ENCODE measurements around the gene ARMH2.
A peak's percentile ranks its signal among the peaks of the same experiment; 100 is the strongest.
"Not testable (repeated sequence)": the region's sequence is repeated elsewhere in the genome, so short reads cannot be mapped to it uniquely, and the experiment has no call there.

The ARMH2 gene

DNA sequence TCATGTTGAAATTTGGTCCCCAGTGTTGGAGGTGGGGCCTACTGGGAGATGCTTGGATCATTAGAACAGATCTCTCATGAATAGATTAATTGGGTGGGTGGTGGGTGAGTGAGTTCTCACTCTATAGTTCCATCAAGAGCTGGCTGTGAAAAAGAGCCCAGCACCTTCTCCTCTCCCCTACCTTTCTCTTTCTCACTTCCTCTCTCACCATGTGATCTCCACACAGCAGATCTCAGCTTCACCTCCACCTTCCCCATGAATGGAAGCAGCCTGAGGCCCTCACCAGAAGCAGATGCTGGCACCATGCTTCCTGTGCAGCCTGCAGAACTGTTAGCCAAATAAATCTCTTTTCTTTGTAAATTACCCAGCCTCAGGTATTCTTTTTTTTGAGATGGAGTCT, 36.9 kb downstream of the ARMH2 start:
- DNase-seq: no peak

DNA sequence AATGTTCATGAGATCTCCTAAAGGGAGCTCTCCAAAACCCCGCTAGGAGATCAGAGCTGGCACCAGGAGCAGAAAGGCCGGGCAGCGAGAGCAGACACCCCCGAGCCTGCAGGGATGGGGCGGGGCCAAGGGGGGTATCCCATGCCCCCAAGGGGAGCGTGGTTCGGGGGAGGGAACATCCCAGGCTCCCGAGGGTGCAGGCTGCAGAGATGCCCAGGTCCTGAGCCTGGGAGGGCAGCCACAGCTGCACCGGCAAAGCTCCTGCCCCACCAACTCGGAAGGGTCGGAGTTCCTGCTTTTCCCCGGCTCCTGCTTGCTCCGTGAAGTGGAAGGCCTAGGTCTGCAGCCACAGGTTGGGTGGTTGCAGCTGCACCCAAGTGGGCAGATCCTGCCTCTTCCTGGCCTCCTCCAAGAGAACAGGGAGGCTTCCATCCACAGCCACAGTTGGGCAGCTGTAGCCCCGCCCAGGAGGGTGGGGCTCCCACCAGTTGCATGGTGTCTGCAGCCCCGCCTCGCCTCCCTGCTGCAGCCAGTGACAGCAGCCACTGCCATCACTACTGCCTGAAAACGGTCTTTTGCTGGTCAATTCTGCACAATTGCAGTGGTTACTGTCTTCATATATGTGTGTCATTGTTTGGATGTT, 37.4 kb downstream of the ARMH2 start:
- peak; percentile 10 for DNase-seq

DNA sequence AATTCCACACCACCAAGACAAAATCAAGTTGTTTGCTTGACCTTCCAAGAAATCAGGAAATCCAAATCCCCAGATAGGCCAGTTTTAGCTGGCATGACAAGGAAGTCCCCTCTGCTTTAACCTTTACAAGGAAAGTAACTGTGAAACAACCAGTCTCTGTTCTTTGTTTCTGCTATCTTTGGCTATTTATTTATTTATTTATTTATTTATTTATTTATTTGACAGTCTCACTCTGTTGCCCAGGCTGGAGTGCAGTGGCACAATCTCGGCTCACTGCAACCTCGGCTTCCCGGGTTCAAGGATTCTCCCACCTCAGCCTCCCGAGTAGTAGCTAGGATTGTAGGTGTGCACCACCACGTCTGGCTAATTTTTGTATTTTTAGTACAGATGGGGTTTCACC, 38.5 kb downstream of the ARMH2 start:
- no peak for DNase-seq

DNA sequence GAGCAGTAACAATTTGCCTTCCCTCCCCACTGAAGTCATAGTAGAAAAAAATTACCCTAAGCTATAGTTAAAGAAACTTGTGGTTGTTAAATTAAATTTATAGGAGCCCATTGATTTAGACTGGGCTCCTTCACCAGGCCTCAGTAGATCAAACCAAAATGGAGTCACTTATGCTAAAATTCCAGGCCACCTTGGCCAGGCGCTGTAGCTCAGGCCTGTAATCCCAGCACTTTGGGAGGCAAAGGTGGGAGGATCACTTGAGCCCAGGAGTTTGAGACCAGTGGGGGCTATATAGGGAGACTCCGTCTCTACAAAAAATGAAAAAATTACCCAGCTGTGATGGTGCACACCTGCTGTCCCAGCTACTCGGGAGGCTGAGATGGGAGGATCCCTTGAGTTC, 39.0 kb downstream of the ARMH2 start:
- no peak for DNase-seq

DNA sequence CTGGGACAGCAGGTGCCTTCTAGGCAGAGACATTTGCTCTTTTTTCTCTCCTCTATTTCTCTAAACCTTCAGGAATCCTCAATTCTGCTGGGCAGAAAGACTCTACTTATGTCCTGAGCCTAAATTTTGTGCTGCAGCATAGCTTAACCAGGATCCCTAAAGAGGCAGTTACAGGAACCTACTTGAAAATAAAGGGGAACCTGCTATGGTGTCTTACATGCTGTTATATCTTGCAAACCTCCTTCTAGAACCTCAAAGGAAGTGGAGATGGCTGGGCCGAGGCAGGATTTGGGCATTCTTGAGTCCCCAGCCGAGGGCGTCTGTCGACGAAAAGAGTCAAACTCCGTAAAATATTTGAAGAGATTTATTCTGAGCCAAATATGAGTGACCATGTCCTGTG, 41.1 kb downstream of the ARMH2 start:
- DNase-seq: no peak

DNA sequence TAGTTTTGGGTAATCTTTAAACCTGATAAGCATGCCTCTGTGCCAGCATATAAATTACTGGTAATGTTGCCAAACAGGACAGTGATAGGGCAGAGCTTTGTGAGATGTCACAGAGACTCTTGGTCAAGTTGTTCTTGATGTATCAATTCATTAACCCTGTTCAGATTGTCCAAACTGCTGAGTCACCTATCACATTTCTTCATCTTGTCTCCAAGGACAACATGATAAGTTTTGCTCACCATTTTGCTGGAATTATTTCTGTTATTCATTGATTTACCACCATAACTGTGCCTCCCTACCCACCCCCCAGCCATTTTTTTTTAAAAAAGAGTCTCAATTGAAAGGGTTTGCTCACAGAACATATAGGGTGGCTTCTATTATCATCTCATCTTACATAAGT, 43.4 kb downstream of the ARMH2 start:
- no peak for DNase-seq

DNA sequence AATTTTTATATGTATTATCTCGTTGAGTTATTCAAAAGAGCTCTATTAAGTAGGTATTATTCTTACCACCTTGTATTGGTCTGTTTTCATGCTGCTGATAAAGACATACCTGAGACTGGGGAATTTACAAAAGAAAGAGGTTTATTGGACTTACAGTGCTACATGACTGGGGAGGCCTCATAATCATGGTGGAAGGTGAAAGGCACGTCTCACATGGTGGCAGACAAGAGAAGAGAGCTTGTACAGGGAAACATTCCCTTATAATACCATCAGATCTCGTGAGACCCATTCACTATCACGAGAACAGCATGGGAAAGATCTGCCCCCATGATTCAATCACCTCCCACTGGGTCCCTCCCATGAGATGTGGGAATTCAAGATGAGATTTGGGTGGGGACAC, 44.3 kb downstream of the ARMH2 start:
- DNase-seq: not testable (repeated sequence)

DNA sequence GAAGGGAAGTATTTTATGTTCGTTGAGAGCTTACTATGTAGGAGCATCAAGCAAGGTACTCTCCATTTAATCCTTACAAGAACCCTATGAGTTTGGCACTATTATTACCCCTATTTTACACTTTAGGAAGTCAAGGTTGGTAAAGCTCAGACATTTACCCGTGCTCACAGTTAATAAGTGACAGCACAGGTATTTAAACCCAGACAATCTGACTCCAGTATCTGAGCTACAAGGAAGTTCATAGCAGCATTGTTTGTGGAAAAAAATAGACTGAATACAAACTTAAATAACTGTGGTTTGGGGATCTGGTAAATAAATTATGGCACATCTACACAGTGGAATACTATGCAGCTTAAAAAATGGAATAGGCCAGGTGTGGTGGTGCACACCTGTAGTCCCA, 45.2 kb downstream of the ARMH2 start:
- DNase-seq: no peak

DNA sequence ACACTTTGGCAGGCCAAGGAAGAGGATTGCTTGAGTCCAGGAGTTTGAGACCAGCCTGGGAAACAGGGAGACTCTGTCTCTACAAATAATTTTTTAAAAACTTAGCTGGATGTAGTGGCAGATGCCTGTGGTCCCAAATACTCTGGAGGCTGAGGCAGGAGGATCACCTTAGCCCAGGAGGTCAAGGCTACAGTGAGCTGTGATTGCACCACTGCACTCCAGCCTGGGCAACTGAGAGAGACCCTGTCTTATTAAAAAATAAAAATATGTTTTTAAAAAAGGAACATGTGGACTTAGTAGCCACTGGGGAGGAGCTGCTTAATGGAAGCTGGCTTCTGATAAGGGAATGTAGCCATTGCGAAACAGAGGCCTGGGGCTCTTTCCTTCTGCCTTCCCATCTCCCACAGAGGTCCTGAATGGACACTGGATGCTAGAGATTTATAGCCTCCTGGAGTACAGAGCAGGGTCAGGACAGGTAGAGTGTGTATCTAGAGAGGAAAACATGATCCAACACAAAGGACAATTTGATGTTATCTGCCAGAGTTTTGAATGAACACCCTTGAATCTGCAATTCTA, 45.7 kb downstream of the ARMH2 start:
- no peak for DNase-seq

DNA sequence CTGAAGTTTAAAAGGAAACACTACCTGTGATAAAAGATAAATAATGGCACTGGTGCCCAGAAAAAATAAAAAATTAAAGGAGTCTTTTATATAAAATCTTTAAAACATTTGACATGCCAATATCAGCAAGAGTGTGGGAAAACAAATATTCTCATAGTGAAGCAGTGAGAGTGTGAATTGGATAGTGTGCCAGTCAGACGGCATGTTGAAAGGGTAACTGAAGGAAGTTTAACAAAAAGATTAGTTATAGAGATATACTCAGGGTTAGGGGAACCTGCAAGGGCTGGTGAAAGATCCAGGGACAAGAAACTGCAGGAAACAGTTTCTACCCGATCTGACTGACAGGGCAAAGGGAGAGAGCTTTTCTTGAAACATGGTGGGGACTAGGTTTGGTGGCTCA, 46.2 kb downstream of the ARMH2 start:
- no peak for DNase-seq

DNA sequence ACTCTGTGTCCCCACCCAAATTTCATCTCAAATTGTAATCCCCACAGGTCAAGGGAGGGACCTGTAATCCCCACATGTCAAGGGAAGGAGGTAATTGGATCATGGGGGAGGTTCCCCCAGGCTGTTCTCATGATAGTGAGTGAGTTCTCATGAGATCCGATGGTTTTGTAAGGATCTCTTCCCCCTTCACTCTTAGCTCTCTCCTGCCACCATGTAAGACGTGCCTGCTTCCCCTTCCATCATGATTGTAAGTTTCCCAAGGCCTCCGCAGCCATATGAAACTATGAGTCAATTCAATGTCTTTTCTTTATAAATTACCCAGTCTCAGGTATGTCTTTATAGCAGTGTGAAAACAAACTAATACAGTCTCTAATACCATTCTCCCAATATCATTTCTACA, 47.8 kb downstream of the ARMH2 start:
- DNase-seq: not testable (repeated sequence)

DNA sequence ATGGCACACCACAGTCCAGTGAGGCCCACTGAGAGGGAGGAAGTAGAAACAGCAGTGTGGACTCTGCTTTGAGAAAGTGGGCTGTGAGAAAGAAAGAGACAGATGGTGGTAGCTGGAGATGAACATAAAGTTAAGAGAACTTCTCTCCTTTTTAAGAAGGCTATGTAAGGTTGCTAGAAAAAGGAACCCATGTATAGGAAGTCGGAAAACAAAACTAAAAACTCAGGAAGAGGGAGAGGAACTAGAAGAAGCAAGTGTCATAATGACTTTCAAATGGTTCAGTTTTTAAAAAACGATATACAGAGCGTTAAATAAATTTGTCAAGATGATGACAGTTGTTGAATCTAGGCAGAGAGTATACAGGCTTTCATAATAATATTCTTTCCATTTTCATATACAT, 49.4 kb downstream of the ARMH2 start:
- no peak for DNase-seq
